K562 (cell line): ENCODE results near the gene GRK4. TPM values are rescaled to one million over a fixed set of nuclear protein-coding genes. Genes with fewer than 3 reads are reported as not detected.

Experiments used
- ARID2 ChIP-seq: fragments of 450-650 bp; IDR thresholded peaks from 2 replicates; pipeline ENCODE4 v1.6.1; 2017; ENCODE audit warnings: antibody characterized with exemption, mild to moderate bottlenecking
- CREB1 ChIP-seq, 2 experiments: sonication (generic) in 1 of 2; formaldehyde crosslinking in 1 of 2; IDR thresholded peaks; 2 replicates each; pipeline versions ENCODE4 v1.6.1 to v1.8.0; 2012 to 2022; ENCODE audit warnings: inconsistent platforms in 1 of 2, mild to moderate bottlenecking in 1 of 2, missing genetic modification reagents in 1 of 2, moderate library complexity in 1 of 2
- CTBP1 ChIP-seq: fragments of 450-650 bp; IDR thresholded peaks from 2 replicates; pipeline ENCODE4 v1.6.1; 2016; ENCODE audit warnings: borderline replicate concordance
- ILK ChIP-seq: fragments of 450-650 bp; IDR thresholded peaks from 2 replicates; pipeline ENCODE4 v1.6.1; 2016; ENCODE audit warnings: missing genetic modification characterization, low read depth, mild to moderate bottlenecking, missing compliant biosample characterization, moderate library complexity, borderline replicate concordance
- MCM3 ChIP-seq: fragments of 450-650 bp; IDR thresholded peaks from 2 replicates; pipeline ENCODE4 v1.6.1; 2016
- MYBL2 ChIP-seq, 2 experiments: fragments of 450-650 bp in 1 of 2; sonication (generic) in 1 of 2; formaldehyde crosslinking in 1 of 2; IDR thresholded peaks; 2 replicates each; pipeline versions ENCODE4 v1.6.1 to v1.8.1; 2017 to 2022; ENCODE audit warnings: borderline replicate concordance in 1 of 2, inconsistent platforms in 1 of 2, low read depth in 1 of 2, mild to moderate bottlenecking in 1 of 2, missing genetic modification reagents in 1 of 2, moderate library complexity in 1 of 2
- RAD51 ChIP-seq: fragments of 450-650 bp; IDR thresholded peaks from 2 replicates; pipeline ENCODE4 v1.7.1; 2016; ENCODE audit warnings: low read depth, mild to moderate bottlenecking, borderline replicate concordance
- RFX7 ChIP-seq: fragments of 250-450 bp; sonication (Bioruptor Pico); IDR thresholded peaks from 2 replicates; pipeline ENCODE4 v1.5.1; 2021; ENCODE audit warnings: mild to moderate bottlenecking
- SMARCB1 ChIP-seq: IDR thresholded peaks from 2 replicates; pipeline ENCODE4 v1.6.1; 2011; ENCODE audit warnings: improper control_type of control experiment, low read depth; ENCODE audit not compliant: insufficient read length
- ZNF695 ChIP-seq: fragments of 450-650 bp; formaldehyde crosslinking; IDR thresholded peaks from 2 replicates; pipeline ENCODE4 v1.4.0; 2020; ENCODE audit warnings: mild to moderate bottlenecking, moderate library complexity
- ZNF76 ChIP-seq: fragments of 250-450 bp; sonication (Bioruptor Pico); IDR thresholded peaks from 2 replicates; pipeline ENCODE4 v1.4.0; 2020; ENCODE audit warnings: mild to moderate bottlenecking, moderate library complexity, borderline replicate concordance
- polyA plus RNA-seq, 8 experiments: library from polyadenylated mRNA; depleted of rRNA in 4 of 8; stranded (reverse) in 5 of 8; unstranded in 3 of 8; fragments of >200 nt; fragmentation: Nextera tagmentation in 2 of 8; fragmentation: Illumina TruSeq in 1 of 8; extraction: Ambion mirVana in 2 of 8; extraction: Trizol in 1 of 8; gene quantifications; 2 replicates each; pipeline versions ENCODE4 v1.2.1 to v1.2.3, GENCODE V29; 2011 to 2014; ENCODE audit warnings: inconsistent platforms in 1 of 8, missing spikeins in 1 of 8
- total RNA-seq, 7 experiments: library from RNA; depleted of rRNA in 6 of 7; stranded (reverse); fragments of >200 nt in 6 of 7; fragmentation: Illumina TruSeq in 2 of 7; extraction: Trizol in 2 of 7; gene quantifications; 2 replicates each; pipeline versions ENCODE4 v1.2.1 to v1.2.3, GENCODE V29; 2011 to 2021; ENCODE audit warnings: low replicate concordance in 1 of 7
- TF ChIP-seq, protein P1 (sequence below): fragments of 450-650 bp; IDR thresholded peaks from 2 replicates; pipeline ENCODE4 v1.6.1; 2016; ENCODE audit warnings: mild to moderate bottlenecking, moderate library complexity

Gene GRK4
- total and polyA plus RNA-seq, 9 of the 15 experiments (the other 6 are each of a cell fraction or from before 2014, with no cell fraction given) = 1.1 to 4.8 (median 2.6) TPM

DNA sequence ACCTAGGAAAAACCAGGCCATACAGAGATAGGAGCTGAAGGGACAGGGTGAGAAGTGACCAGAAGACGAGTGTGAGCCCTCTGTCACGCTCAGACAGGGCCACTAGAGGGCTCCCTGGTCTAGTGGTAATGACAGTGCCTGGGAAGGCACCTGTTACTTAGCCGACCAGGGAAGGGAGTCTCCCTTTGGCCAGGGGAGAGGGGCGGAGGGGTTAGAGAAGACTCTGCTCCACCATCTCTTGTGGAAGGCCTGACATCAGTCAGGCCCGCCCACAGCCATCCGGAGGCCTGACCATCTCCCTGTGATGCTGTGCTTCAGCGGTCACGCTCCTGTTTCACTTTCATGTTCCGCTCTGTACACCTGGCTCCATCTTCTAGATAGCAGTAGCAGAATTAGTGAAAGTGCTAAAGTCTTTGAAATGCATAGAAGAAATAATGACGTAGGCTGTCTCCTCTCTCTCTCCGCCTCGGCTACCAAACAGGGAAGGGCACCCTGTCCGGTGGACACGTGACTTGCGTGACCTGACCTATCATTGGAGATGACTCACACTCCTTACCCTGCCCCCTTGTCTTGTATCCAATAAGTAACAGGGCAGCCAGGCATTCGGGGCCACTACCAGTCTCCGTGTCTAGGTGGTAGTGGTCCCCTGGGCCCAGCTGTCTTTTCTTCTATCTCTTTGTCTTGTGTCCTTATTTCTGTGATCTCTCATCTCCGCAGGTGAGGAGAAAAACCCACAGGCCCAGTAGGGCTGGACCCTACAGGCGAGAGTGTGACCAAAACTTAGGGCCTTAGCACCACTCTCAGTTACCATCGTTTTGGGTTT lies 84.3 kb downstream of the GRK4 start (continued):
- TF ChIP-seq ILK (tag) (no peak), RFX7 (no peak), CREB1 (IDR thresholded peaks at IDR 0.05) (no peak), CREB1 (CRISPR knock-in tag; IDR thresholded peaks at IDR 0.05) (peak; percentile 12; the same call in 1 of the 2 replicates), ARID2 (peak; percentile 36; the same call in 1 of the 2 replicates), SMARCB1 (no peak), MYBL2 (IDR thresholded peaks at IDR 0.05; ENCODE audit: low read depth) (no peak), MYBL2 (CRISPR knock-in tag; IDR thresholded peaks at IDR 0.05; ENCODE audit: borderline replicate concordance) (no peak), MCM3 (no peak), ZNF76 (CRISPR knock-in tag) (no peak), CTBP1 (peak; percentile 48; the same call in 1 of the 2 replicates), RAD51 (peak; percentile 87), ZNF695 (no peak)
- TF ChIP-seq, protein P1, sequence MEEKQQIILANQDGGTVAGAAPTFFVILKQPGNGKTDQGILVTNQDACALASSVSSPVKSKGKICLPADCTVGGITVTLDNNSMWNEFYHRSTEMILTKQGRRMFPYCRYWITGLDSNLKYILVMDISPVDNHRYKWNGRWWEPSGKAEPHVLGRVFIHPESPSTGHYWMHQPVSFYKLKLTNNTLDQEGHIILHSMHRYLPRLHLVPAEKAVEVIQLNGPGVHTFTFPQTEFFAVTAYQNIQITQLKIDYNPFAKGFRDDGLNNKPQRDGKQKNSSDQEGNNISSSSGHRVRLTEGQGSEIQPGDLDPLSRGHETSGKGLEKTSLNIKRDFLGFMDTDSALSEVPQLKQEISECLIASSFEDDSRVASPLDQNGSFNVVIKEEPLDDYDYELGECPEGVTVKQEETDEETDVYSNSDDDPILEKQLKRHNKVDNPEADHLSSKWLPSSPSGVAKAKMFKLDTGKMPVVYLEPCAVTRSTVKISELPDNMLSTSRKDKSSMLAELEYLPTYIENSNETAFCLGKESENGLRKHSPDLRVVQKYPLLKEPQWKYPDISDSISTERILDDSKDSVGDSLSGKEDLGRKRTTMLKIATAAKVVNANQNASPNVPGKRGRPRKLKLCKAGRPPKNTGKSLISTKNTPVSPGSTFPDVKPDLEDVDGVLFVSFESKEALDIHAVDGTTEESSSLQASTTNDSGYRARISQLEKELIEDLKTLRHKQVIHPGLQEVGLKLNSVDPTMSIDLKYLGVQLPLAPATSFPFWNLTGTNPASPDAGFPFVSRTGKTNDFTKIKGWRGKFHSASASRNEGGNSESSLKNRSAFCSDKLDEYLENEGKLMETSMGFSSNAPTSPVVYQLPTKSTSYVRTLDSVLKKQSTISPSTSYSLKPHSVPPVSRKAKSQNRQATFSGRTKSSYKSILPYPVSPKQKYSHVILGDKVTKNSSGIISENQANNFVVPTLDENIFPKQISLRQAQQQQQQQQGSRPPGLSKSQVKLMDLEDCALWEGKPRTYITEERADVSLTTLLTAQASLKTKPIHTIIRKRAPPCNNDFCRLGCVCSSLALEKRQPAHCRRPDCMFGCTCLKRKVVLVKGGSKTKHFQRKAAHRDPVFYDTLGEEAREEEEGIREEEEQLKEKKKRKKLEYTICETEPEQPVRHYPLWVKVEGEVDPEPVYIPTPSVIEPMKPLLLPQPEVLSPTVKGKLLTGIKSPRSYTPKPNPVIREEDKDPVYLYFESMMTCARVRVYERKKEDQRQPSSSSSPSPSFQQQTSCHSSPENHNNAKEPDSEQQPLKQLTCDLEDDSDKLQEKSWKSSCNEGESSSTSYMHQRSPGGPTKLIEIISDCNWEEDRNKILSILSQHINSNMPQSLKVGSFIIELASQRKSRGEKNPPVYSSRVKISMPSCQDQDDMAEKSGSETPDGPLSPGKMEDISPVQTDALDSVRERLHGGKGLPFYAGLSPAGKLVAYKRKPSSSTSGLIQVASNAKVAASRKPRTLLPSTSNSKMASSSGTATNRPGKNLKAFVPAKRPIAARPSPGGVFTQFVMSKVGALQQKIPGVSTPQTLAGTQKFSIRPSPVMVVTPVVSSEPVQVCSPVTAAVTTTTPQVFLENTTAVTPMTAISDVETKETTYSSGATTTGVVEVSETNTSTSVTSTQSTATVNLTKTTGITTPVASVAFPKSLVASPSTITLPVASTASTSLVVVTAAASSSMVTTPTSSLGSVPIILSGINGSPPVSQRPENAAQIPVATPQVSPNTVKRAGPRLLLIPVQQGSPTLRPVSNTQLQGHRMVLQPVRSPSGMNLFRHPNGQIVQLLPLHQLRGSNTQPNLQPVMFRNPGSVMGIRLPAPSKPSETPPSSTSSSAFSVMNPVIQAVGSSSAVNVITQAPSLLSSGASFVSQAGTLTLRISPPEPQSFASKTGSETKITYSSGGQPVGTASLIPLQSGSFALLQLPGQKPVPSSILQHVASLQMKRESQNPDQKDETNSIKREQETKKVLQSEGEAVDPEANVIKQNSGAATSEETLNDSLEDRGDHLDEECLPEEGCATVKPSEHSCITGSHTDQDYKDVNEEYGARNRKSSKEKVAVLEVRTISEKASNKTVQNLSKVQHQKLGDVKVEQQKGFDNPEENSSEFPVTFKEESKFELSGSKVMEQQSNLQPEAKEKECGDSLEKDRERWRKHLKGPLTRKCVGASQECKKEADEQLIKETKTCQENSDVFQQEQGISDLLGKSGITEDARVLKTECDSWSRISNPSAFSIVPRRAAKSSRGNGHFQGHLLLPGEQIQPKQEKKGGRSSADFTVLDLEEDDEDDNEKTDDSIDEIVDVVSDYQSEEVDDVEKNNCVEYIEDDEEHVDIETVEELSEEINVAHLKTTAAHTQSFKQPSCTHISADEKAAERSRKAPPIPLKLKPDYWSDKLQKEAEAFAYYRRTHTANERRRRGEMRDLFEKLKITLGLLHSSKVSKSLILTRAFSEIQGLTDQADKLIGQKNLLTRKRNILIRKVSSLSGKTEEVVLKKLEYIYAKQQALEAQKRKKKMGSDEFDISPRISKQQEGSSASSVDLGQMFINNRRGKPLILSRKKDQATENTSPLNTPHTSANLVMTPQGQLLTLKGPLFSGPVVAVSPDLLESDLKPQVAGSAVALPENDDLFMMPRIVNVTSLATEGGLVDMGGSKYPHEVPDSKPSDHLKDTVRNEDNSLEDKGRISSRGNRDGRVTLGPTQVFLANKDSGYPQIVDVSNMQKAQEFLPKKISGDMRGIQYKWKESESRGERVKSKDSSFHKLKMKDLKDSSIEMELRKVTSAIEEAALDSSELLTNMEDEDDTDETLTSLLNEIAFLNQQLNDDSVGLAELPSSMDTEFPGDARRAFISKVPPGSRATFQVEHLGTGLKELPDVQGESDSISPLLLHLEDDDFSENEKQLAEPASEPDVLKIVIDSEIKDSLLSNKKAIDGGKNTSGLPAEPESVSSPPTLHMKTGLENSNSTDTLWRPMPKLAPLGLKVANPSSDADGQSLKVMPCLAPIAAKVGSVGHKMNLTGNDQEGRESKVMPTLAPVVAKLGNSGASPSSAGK = no peak
